Measurements from ENCODE around the gene HIGD2A.

Gene HIGD2A

DNA sequence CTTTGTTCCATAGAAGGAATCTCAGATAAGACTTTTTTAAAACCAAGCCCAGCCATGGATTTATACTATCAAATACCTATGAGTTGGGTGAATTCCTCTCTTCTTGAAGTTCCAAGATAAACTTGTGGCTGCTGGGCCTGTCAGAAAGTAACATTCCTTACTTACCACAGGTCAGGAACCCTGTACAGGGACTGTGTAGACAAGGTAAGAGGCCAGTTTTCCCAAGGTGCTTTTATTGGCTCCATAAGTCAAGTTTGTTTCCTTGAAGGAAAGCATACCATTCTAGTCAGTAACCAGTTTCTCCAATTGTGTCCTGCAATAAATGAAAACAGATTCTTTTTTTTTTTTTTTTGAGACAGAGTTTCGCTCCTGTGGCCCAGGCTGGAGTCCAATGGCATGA lies 36.6 kb downstream of the HIGD2A start:
- TF ChIP-seq, protein P1, sequence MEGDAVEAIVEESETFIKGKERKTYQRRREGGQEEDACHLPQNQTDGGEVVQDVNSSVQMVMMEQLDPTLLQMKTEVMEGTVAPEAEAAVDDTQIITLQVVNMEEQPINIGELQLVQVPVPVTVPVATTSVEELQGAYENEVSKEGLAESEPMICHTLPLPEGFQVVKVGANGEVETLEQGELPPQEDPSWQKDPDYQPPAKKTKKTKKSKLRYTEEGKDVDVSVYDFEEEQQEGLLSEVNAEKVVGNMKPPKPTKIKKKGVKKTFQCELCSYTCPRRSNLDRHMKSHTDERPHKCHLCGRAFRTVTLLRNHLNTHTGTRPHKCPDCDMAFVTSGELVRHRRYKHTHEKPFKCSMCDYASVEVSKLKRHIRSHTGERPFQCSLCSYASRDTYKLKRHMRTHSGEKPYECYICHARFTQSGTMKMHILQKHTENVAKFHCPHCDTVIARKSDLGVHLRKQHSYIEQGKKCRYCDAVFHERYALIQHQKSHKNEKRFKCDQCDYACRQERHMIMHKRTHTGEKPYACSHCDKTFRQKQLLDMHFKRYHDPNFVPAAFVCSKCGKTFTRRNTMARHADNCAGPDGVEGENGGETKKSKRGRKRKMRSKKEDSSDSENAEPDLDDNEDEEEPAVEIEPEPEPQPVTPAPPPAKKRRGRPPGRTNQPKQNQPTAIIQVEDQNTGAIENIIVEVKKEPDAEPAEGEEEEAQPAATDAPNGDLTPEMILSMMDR (IDR thresholded peaks at IDR 0.05; ENCODE audit: low read depth, low read length, missing control alignments) = no peak
- no peak overlapping the region for H3K4me3 ChIP-seq (replicated peaks; ENCODE audit: low read depth, low read length)
- DNase-seq (ENCODE audit: extremely low read depth, low read depth) = no peak

- no peak for DNase-seq (ENCODE audit: extremely low read depth, low read depth)
- TF ChIP-seq, protein P1 (IDR thresholded peaks at IDR 0.05; ENCODE audit: low read depth, low read length, missing control alignments) = no peak
- no peak overlapping the region for H3K4me3 ChIP-seq (replicated peaks; ENCODE audit: low read depth, low read length)
Observed at GRCh38 chr5:176425791-176426190, 37.2 kb downstream of the HIGD2A start.

GRCh38 chr5:176426876-176427275 lies 38.3 kb downstream of the HIGD2A start:
- no peak overlapping the region for H3K4me3 ChIP-seq (replicated peaks; ENCODE audit: low read depth, low read length)
- TF ChIP-seq, protein P1 (IDR thresholded peaks at IDR 0.05; ENCODE audit: low read depth, low read length, missing control alignments) = no peak
- DNase-seq (ENCODE audit: extremely low read depth, low read depth) = no peak

GRCh38 chr5:176427971-176428370 lies 39.4 kb downstream of the HIGD2A start:
- TF ChIP-seq, protein P1 (IDR thresholded peaks at IDR 0.05; ENCODE audit: low read depth, low read length, missing control alignments) = no peak
- no peak overlapping the region for H3K4me3 ChIP-seq (replicated peaks; ENCODE audit: low read depth, low read length)
- no peak for DNase-seq (ENCODE audit: extremely low read depth, low read depth)

GRCh38 chr5:176429972-176430371 lies 41.4 kb downstream of the HIGD2A start:
- no peak overlapping the region for H3K4me3 ChIP-seq (replicated peaks; ENCODE audit: low read depth, low read length)
- no peak for DNase-seq (ENCODE audit: extremely low read depth, low read depth)

DNA sequence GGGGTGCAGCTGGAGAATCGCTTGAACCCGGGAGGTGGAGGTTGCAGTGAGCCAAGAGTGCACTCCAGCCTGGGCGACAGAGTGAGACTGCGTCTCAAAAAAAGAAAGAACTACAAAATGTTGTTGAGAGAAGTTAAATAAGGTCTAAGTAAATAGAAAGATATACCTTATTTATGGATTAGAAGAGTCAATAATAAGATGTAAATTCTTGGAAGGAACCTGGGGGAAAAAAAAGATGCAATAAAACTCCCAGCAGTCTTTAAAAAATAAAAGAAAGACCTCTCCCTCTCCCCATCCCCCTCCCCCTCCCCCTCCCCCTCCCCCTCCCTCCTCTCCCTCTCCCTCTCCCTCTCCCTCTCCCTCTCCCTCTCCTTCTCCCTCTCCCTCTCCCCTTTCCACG lies 44.2 kb downstream of the HIGD2A start:
- H3K4me3 ChIP-seq (replicated peaks; ENCODE audit: low read depth, low read length) = no peak overlapping the region
- TF ChIP-seq, protein P1 (IDR thresholded peaks at IDR 0.05; ENCODE audit: low read depth, low read length, missing control alignments) = no peak
- no peak for DNase-seq (ENCODE audit: extremely low read depth, low read depth)

More at GRCh38 chr5:176429972-176430371, 41.4 kb downstream of the HIGD2A start:
- TF ChIP-seq, protein P1 (IDR thresholded peaks at IDR 0.05; ENCODE audit: low read depth, low read length, missing control alignments) = no peak

GRCh38 chr5:176436656-176437055 lies 48.1 kb downstream of the HIGD2A start:
- TF ChIP-seq, protein P1 (IDR thresholded peaks at IDR 0.05; ENCODE audit: low read depth, low read length, missing control alignments) = no peak
- H3K4me3 ChIP-seq (replicated peaks; ENCODE audit: low read depth, low read length) = no peak overlapping the region
- DNase-seq (ENCODE audit: extremely low read depth, low read depth) = no peak
